H9 (cell line): ENCODE measurements around the gene ZNF562. TPM values are rescaled to one million over a fixed set of nuclear protein-coding genes. Genes with fewer than 3 reads are reported as not detected.

ENCODE experiments used
- DNase-seq: peaks from one replicate; pipeline ENCODE4 v3.0.0-alpha.2; 2017
- H2AFZ ChIP-seq: one replicate; pipeline ENCODE4 v1.6.1; 2013; ENCODE audit warnings: mild to moderate bottlenecking, low read length, control low read depth, moderate library complexity
- H2AK5ac ChIP-seq: 2 replicates; pipeline ENCODE4 v1.6.1; 2013; ENCODE audit warnings: low read length, control low read depth, mixed read lengths; ENCODE audit not compliant: insufficient read length
- H2BK120ac ChIP-seq: one replicate; pipeline ENCODE4 v1.6.1; 2013; ENCODE audit warnings: low read depth, mild to moderate bottlenecking, low read length, control low read depth, inconsistent platforms; ENCODE audit not compliant: poor library complexity, severe bottlenecking
- H2BK12ac ChIP-seq: 2 replicates; pipeline ENCODE4 v1.6.1; 2013; ENCODE audit warnings: low read length, control low read depth, mixed read lengths, low read depth; ENCODE audit not compliant: insufficient read length
- H2BK15ac ChIP-seq: 2 replicates; pipeline ENCODE4 v1.6.1; 2013; ENCODE audit warnings: low read depth, low read length, control low read depth
- H2BK20ac ChIP-seq: one replicate; pipeline ENCODE4 v1.6.1; 2013; ENCODE audit warnings: low read depth, mild to moderate bottlenecking, low read length, control low read depth, inconsistent platforms; ENCODE audit not compliant: poor library complexity, severe bottlenecking
- H2BK5ac ChIP-seq: 2 replicates; pipeline ENCODE4 v1.6.1; 2013; ENCODE audit warnings: low read length, control low read depth, mixed read lengths; ENCODE audit not compliant: insufficient read length
- H3K14ac ChIP-seq: 2 replicates; pipeline ENCODE4 v1.6.1; 2013; ENCODE audit warnings: low read length, control low read depth; ENCODE audit not compliant: insufficient read depth
- H3K18ac ChIP-seq: 2 replicates; pipeline ENCODE4 v1.6.1; 2013; ENCODE audit warnings: low read depth, mild to moderate bottlenecking, mixed read lengths, low read length, control low read depth; ENCODE audit not compliant: insufficient read length
- H3K23ac ChIP-seq: 2 replicates; pipeline ENCODE4 v1.6.1; 2013; ENCODE audit warnings: low read length, control low read depth, mixed read lengths, low read depth; ENCODE audit not compliant: insufficient read length
- H3K23me2 ChIP-seq: 2 replicates; pipeline ENCODE4 v1.6.1; 2013; ENCODE audit warnings: low read depth, mild to moderate bottlenecking, mixed read lengths, low read length, control low read depth; ENCODE audit not compliant: insufficient read length, poor library complexity, severe bottlenecking
- H3K27ac ChIP-seq: 2 replicates; pipeline ENCODE4 v1.5.1; 2013; ENCODE audit warnings: low read length, control low read depth, mixed read lengths, low read depth; ENCODE audit not compliant: insufficient read length
- H3K27me3 ChIP-seq: 2 replicates; pipeline ENCODE4 v1.6.1; 2013; ENCODE audit warnings: low read length, control low read depth, inconsistent platforms; ENCODE audit not compliant: insufficient read depth
- H3K4ac ChIP-seq: 2 replicates; pipeline ENCODE4 v1.6.1; 2013; ENCODE audit warnings: low read depth, mild to moderate bottlenecking, control low read depth, inconsistent platforms, low read length, moderate library complexity
- H3K4me1 ChIP-seq: 2 replicates; pipeline ENCODE4 v1.6.1; 2013; ENCODE audit warnings: low read length, control low read depth, inconsistent platforms; ENCODE audit not compliant: insufficient read depth
- H3K4me2 ChIP-seq: 2 replicates; pipeline ENCODE4 v1.6.1; 2013; ENCODE audit warnings: low read length, control low read depth, mixed read lengths; ENCODE audit not compliant: insufficient read length, insufficient read depth
- H3K56ac ChIP-seq: 2 replicates; pipeline ENCODE4 v1.6.1; 2013; ENCODE audit warnings: low read depth, mild to moderate bottlenecking, mixed read lengths, low read length, control low read depth; ENCODE audit not compliant: insufficient read length
- H3K79me1 ChIP-seq: 2 replicates; pipeline ENCODE4 v1.6.1; 2013; ENCODE audit warnings: low read depth, mild to moderate bottlenecking, moderate library complexity, low read length, control low read depth, inconsistent platforms; ENCODE audit not compliant: insufficient read depth, poor library complexity, severe bottlenecking
- H3K79me2 ChIP-seq: 2 replicates; pipeline ENCODE4 v1.6.1; 2013; ENCODE audit warnings: low read length, control low read depth, inconsistent platforms; ENCODE audit not compliant: insufficient read depth
- H3K9ac ChIP-seq: 2 replicates; pipeline ENCODE4 v1.6.1; 2013; ENCODE audit warnings: low read length, control low read depth, mixed read lengths; ENCODE audit not compliant: insufficient read length; ENCODE audit errors: extremely low read depth
- H3K9me3 ChIP-seq: one replicate; pipeline ENCODE4 v1.6.1; 2013; ENCODE audit warnings: low read depth, low read length, inconsistent platforms; ENCODE audit not compliant: control insufficient read depth
- H3T11ph ChIP-seq: one replicate; pipeline ENCODE4 v1.6.1; 2013; ENCODE audit warnings: mild to moderate bottlenecking, low read length, control low read depth, inconsistent platforms
- H4K20me1 ChIP-seq: one replicate; pipeline ENCODE4 v1.6.1; 2013; ENCODE audit not compliant: control insufficient read depth, insufficient read length, insufficient read depth
- H4K5ac ChIP-seq: 2 replicates; pipeline ENCODE4 v1.6.1; 2013; ENCODE audit warnings: low read depth, mild to moderate bottlenecking, mixed read lengths, low read length, control low read depth; ENCODE audit not compliant: insufficient read length
- H4K8ac ChIP-seq: replicated peaks from 2 replicates; pipeline ENCODE4 v1.6.1; 2013; ENCODE audit warnings: low read length, control low read depth, mixed read lengths, low read depth; ENCODE audit not compliant: insufficient read length
- H4K91ac ChIP-seq: 2 replicates; pipeline ENCODE4 v1.6.1; 2013; ENCODE audit warnings: low read depth, mild to moderate bottlenecking, moderate library complexity, mixed read lengths, low read length, control low read depth; ENCODE audit not compliant: insufficient read length
- H3K27ac Mint-ChIP-seq, 3 experiments: 2 replicates in 2 of 3; 3 replicates in 1 of 3; pipeline ENCODE4 v1.8.0; 2020 to 2021; ENCODE audit warnings: mixed read lengths in 3 of 3, mild to moderate bottlenecking in 1 of 3, moderate library complexity in 1 of 3
- H3K27me3 Mint-ChIP-seq: 2 replicates; pipeline ENCODE4 v1.8.0; 2021; ENCODE audit warnings: low read depth, mild to moderate bottlenecking, moderate library complexity, mixed read lengths
- H3K36me3 Mint-ChIP-seq, 3 experiments: 2 replicates in 2 of 3; 3 replicates in 1 of 3; pipeline ENCODE4 v1.8.0; 2020 to 2021; ENCODE audit warnings: low read depth in 3 of 3, mixed read lengths in 3 of 3; ENCODE audit not compliant: insufficient read depth in 1 of 3
- H3K4me1 Mint-ChIP-seq, 2 experiments: 2 replicates each; pipeline ENCODE4 v1.8.0; 2020; ENCODE audit warnings: mixed read lengths in 2 of 2
- H3K4me3 Mint-ChIP-seq, 2 experiments: 2 replicates in 1 of 2; 3 replicates in 1 of 2; pipeline ENCODE4 v1.8.0; 2020 to 2021; ENCODE audit warnings: mild to moderate bottlenecking in 2 of 2, mixed read lengths in 2 of 2, moderate library complexity in 1 of 2
- H3K9me3 Mint-ChIP-seq, 2 experiments: 2 replicates in 1 of 2; 3 replicates in 1 of 2; pipeline ENCODE4 v1.8.0; 2020; ENCODE audit warnings: mild to moderate bottlenecking in 2 of 2, mixed read lengths in 2 of 2, moderate library complexity in 1 of 2
- WGBS: extraction: QIAGEN DNeasy Blood & Tissue Kit; methylation state at CpG from one replicate; pipeline ENCODE4 v1.1.7; 2013; ENCODE audit warnings: missing lambda C conversion rate, low lambda C conversion rate, mixed read lengths; ENCODE audit not compliant: insufficient read length; ENCODE audit errors: extremely low coverage; 5-methylcytosine and 5-hydroxymethylcytosine counted together
- total RNA-seq: library from RNA; stranded (reverse); gene quantifications from 2 replicates; pipeline ENCODE4 v1.2.1, GENCODE V29; 2021
- TF ChIP-seq, protein P1 (sequence below): fragments of 200-600 bp; sonication (generic); conservative IDR thresholded peaks from 3 replicates; pipeline ENCODE4 v1.8.0; 2021; ENCODE audit warnings: antibody characterized with exemption, mild to moderate bottlenecking

The ZNF562 gene
- total RNA-seq, 1 experiment from 2014 or later = 15.7 TPM

- no CpG with 5 or more reads among the region's 6 CpGs for WGBS
- peaks cover 42 to 64% of the 10 kb centered on the region in 2 experiments for H3K9me3 Mint-ChIP-seq
- no peak overlapping the region for H3K14ac ChIP-seq
Measured at GRCh38 chr19:9702186-9702585, 27.3 kb upstream of the ZNF562 start.

More at GRCh38 chr19:9702186-9702585, 27.3 kb upstream of the ZNF562 start:
- peaks cover 5 to 9% of the 10 kb centered on the region in 2 experiments; a peak in 3 of 4 replicates for H3K4me1 Mint-ChIP-seq
- Histone ChIP-seq H2BK12ac (no peak overlapping the region), H4K8ac (no peak overlapping the region), H3K9me3 (peaks cover 12% of the 10 kb centered on the region), H3T11ph (no peak overlapping the region), H2AK5ac (no peak overlapping the region), H2BK15ac (no peak overlapping the region), H3K4me2 (no peak overlapping the region), H3K23me2 (no peaks in the 10 kb centered on the region), H3K79me2 (no peaks in the 10 kb centered on the region), H3K4me1 (no peaks in the 10 kb centered on the region), H3K56ac (no peak overlapping the region), H3K79me1 (no peaks in the 10 kb centered on the region), H4K91ac (no peak overlapping the region), H3K23ac (no peak overlapping the region), H2BK120ac (no peak overlapping the region), H4K5ac (no peak overlapping the region), H4K20me1 (no peaks in the 10 kb centered on the region), H2BK20ac (no peak overlapping the region), H3K18ac (no peak overlapping the region), H3K27me3 (no peaks in the 10 kb centered on the region), H3K4ac (no peak overlapping the region), H2AFZ (no peak overlapping the region), H3K9ac (no peak overlapping the region), H3K27ac (no peak overlapping the region), H2BK5ac (no peak overlapping the region)
- H3K36me3 Mint-ChIP-seq = peaks cover 0 to 7% (median 3%) of the 10 kb centered on the region in 3 experiments; a peak in 4 of 7 replicates
- H3K27me3 Mint-ChIP-seq = peaks cover 3% of the 10 kb centered on the region; the same call in 1 of the 2 replicates
- H3K4me3 Mint-ChIP-seq = no peak overlapping the region
- TF ChIP-seq, protein P1, sequence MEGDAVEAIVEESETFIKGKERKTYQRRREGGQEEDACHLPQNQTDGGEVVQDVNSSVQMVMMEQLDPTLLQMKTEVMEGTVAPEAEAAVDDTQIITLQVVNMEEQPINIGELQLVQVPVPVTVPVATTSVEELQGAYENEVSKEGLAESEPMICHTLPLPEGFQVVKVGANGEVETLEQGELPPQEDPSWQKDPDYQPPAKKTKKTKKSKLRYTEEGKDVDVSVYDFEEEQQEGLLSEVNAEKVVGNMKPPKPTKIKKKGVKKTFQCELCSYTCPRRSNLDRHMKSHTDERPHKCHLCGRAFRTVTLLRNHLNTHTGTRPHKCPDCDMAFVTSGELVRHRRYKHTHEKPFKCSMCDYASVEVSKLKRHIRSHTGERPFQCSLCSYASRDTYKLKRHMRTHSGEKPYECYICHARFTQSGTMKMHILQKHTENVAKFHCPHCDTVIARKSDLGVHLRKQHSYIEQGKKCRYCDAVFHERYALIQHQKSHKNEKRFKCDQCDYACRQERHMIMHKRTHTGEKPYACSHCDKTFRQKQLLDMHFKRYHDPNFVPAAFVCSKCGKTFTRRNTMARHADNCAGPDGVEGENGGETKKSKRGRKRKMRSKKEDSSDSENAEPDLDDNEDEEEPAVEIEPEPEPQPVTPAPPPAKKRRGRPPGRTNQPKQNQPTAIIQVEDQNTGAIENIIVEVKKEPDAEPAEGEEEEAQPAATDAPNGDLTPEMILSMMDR = no peak
- no peak overlapping the region for H3K27ac Mint-ChIP-seq
- DNase-seq = no peak
